IMR-90 (cell line): ENCODE data around the gene PPFIBP2. TPM values are rescaled to one million over a fixed set of nuclear protein-coding genes. Genes with fewer than 3 reads are reported as not detected.

Source experiments
- ATAC-seq: fragments of 200-7000 bp; cut with Tn5 transposase; 2 replicates; pipeline ENCODE4 v1.9.1; 2020; ENCODE audit warnings: low read depth, mild to moderate bottlenecking, moderate library complexity
- BruUV-seq: library from RNA; stranded (reverse); fragments of 400-500 nt; replicated peaks from 2 replicates; lab custom pipeline; 2021; lab: Mats Ljungman, UMichigan
- CTCF ChIA-PET: fragments of 300-600 bp; formaldehyde crosslinking; extraction: SDS; loops from one replicate; lab custom pipeline; 2021; ENCODE audit warnings: antibody characterized with exemption; lab: Yijun Ruan, JAX
- POLR2A ChIA-PET: fragments of 300-600 bp; sonication (Branson Sonifier 250); formaldehyde crosslinking; loops from one replicate; lab custom pipeline; 2022; ENCODE audit warnings: antibody characterized with exemption; ENCODE audit not compliant: unreplicated experiment; lab: Charles Lee
- DNase-seq: peaks from one replicate; pipeline ENCODE4 v3.0.0; 2013
- H2AFZ ChIP-seq: replicated peaks from 2 replicates; pipeline ENCODE3; 2013; ENCODE audit warnings: low read length, mild to moderate bottlenecking; ENCODE audit not compliant: poor library complexity
- H2AK5ac ChIP-seq: 2 replicates; pipeline ENCODE4 v1.6.1; 2013; ENCODE audit warnings: low read depth, low read length, inconsistent platforms
- H2AK9ac ChIP-seq: replicated peaks from 2 replicates; pipeline ENCODE3; 2013; ENCODE audit warnings: mild to moderate bottlenecking, low read depth, low read length, moderate library complexity; ENCODE audit not compliant: poor library complexity
- H2BK120ac ChIP-seq: 2 replicates; pipeline ENCODE4 v1.6.1; 2013; ENCODE audit warnings: low read depth, low read length, inconsistent platforms
- H2BK15ac ChIP-seq: 3 replicates; pipeline ENCODE4 v1.6.1; 2013; ENCODE audit warnings: low read depth, low read length, inconsistent platforms
- H2BK20ac ChIP-seq: 2 replicates; pipeline ENCODE4 v1.6.1; 2013; ENCODE audit warnings: low read depth, mild to moderate bottlenecking, inconsistent platforms, low read length, moderate library complexity
- H2BK5ac ChIP-seq: 2 replicates; pipeline ENCODE4 v1.6.1; 2013; ENCODE audit warnings: mild to moderate bottlenecking, low read depth, low read length, inconsistent platforms; ENCODE audit not compliant: poor library complexity, severe bottlenecking
- H3K14ac ChIP-seq: replicated peaks from 2 replicates; pipeline ENCODE4 v1.6.1; 2013; ENCODE audit warnings: low read depth, low read length, inconsistent platforms
- H3K18ac ChIP-seq: 2 replicates; pipeline ENCODE4 v1.6.1; 2013; ENCODE audit warnings: low read depth, low read length, control low read depth
- H3K23ac ChIP-seq: 2 replicates; pipeline ENCODE4 v1.6.1; 2013; ENCODE audit warnings: low read depth, low read length, inconsistent platforms
- H3K27ac ChIP-seq: 2 replicates; pipeline ENCODE4 v1.5.1; 2013; ENCODE audit warnings: mild to moderate bottlenecking, control low read depth, low read length; ENCODE audit not compliant: insufficient read depth
- H3K27me3 ChIP-seq: 2 replicates; pipeline ENCODE4 v1.6.1; 2013; ENCODE audit warnings: low read length; ENCODE audit not compliant: control insufficient read depth, insufficient read depth
- H3K36me3 ChIP-seq: 2 replicates; pipeline ENCODE4 v1.6.1; 2013; ENCODE audit warnings: low read length, mixed read lengths; ENCODE audit not compliant: control insufficient read depth, insufficient read depth
- H3K4ac ChIP-seq: 2 replicates; pipeline ENCODE4 v1.6.1; 2013; ENCODE audit warnings: low read depth, low read length, inconsistent platforms
- H3K4me1 ChIP-seq: 2 replicates; pipeline ENCODE4 v1.6.1; 2013; ENCODE audit warnings: low read length, mixed read lengths; ENCODE audit not compliant: control insufficient read depth, insufficient read depth
- H3K4me2 ChIP-seq: 2 replicates; pipeline ENCODE4 v1.6.1; 2013; ENCODE audit warnings: low read depth, mild to moderate bottlenecking, control low read depth, low read length, moderate library complexity
- H3K4me3 ChIP-seq: 2 replicates; pipeline ENCODE4 v1.5.1; 2013; ENCODE audit warnings: low read depth, mild to moderate bottlenecking, control low read depth, low read length, moderate library complexity; ENCODE audit not compliant: insufficient read depth
- H3K56ac ChIP-seq: 2 replicates; pipeline ENCODE4 v1.6.1; 2013; ENCODE audit warnings: low read length, inconsistent platforms; ENCODE audit not compliant: insufficient read depth; ENCODE audit errors: extremely low read depth
- H3K79me1 ChIP-seq, 2 experiments: 2 replicates each; pipeline ENCODE4 v1.6.1; 2013; ENCODE audit warnings: low read length in 2 of 2, inconsistent platforms in 1 of 2, low read depth in 1 of 2
- H3K9ac ChIP-seq: 2 replicates; pipeline ENCODE4 v1.6.1; 2013; ENCODE audit warnings: low read depth, low read length, control low read depth
- H3K9me1 ChIP-seq: 2 replicates; pipeline ENCODE4 v1.6.1; 2013; ENCODE audit warnings: low read length, inconsistent platforms; ENCODE audit not compliant: insufficient read depth
- H3K9me3 ChIP-seq: 2 replicates; pipeline ENCODE4 v1.6.1; 2013; ENCODE audit warnings: low read length; ENCODE audit not compliant: control insufficient read depth, insufficient read depth
- H4K20me1 ChIP-seq: 2 replicates; pipeline ENCODE4 v1.6.1; 2013; ENCODE audit warnings: low read length, inconsistent platforms; ENCODE audit not compliant: insufficient read depth
- H4K5ac ChIP-seq: 2 replicates; pipeline ENCODE4 v1.6.1; 2013; ENCODE audit warnings: mild to moderate bottlenecking, low read depth, low read length, control low read depth
- H4K8ac ChIP-seq, 2 experiments: 2 replicates each; pipeline ENCODE4 v1.6.1; 2013; ENCODE audit warnings: low read depth in 2 of 2, low read length in 2 of 2, control low read depth in 1 of 2, inconsistent platforms in 1 of 2
- H4K91ac ChIP-seq: 2 replicates; pipeline ENCODE4 v1.6.1; 2013; ENCODE audit warnings: low read depth, low read length, inconsistent platforms; ENCODE audit not compliant: insufficient read depth
- BHLHE40 ChIP-seq: fragments of 150-350 bp; IDR thresholded peaks from 2 replicates; pipeline ENCODE4 v1.6.1; 2016; ENCODE audit warnings: mild to moderate bottlenecking, low read depth, low read length
- CEBPB ChIP-seq: IDR thresholded peaks from 2 replicates; pipeline ENCODE4 v1.6.1; 2012; ENCODE audit warnings: low read depth, low read length, improper control_type of control experiment
- CHD1 ChIP-seq: IDR thresholded peaks from 2 replicates; pipeline ENCODE4 v1.6.1; 2012; ENCODE audit warnings: low read depth, low read length, improper control_type of control experiment
- CTCF ChIP-seq: conservative IDR thresholded peaks from 2 replicates; pipeline ENCODE4 v1.5.1; 2012; ENCODE audit warnings: mild to moderate bottlenecking, low read depth, low read length, improper control_type of control experiment
- ELK1 ChIP-seq: fragments of 150-350 bp; IDR thresholded peaks from 2 replicates; pipeline ENCODE4 v1.6.1; 2016; ENCODE audit warnings: low read depth, mild to moderate bottlenecking, low read length, moderate library complexity, borderline replicate concordance
- FOS ChIP-seq: fragments of 150-350 bp; IDR thresholded peaks from 2 replicates; pipeline ENCODE4 v1.6.1; 2016; ENCODE audit warnings: low read depth, low read length
- MAFK ChIP-seq: IDR thresholded peaks from 2 replicates; pipeline ENCODE4 v1.6.1; 2012; ENCODE audit warnings: low read depth, low read length, improper control_type of control experiment
- MAZ ChIP-seq: IDR thresholded peaks from 2 replicates; pipeline ENCODE4 v1.6.1; 2012; ENCODE audit warnings: low read depth, mild to moderate bottlenecking, low read length, improper control_type of control experiment, moderate library complexity, borderline replicate concordance
- MXI1 ChIP-seq: IDR thresholded peaks from 2 replicates; pipeline ENCODE4 v1.6.1; 2012; ENCODE audit warnings: low read depth, mild to moderate bottlenecking, low read length, moderate library complexity, borderline replicate concordance
- NFE2L2 ChIP-seq: fragments of 150-350 bp; IDR thresholded peaks from 2 replicates; pipeline ENCODE4 v1.6.1; 2016; ENCODE audit warnings: low read depth, mild to moderate bottlenecking, low read length
- POLR2A ChIP-seq: IDR thresholded peaks from 2 replicates; pipeline ENCODE4 v1.6.1; 2012; ENCODE audit warnings: mild to moderate bottlenecking, low read depth, low read length
- RAD21 ChIP-seq: IDR thresholded peaks from 2 replicates; pipeline ENCODE4 v1.6.1; 2012; ENCODE audit warnings: low read length, improper control_type of control experiment
- RCOR1 ChIP-seq: IDR thresholded peaks from 2 replicates; pipeline ENCODE4 v1.6.1; 2012; ENCODE audit warnings: mild to moderate bottlenecking, low read length, improper control_type of control experiment; ENCODE audit not compliant: insufficient replicate concordance
- RFX5 ChIP-seq: IDR thresholded peaks from 2 replicates; pipeline ENCODE4 v1.8.0; 2012; ENCODE audit warnings: low read depth, mild to moderate bottlenecking, low read length, moderate library complexity
- SMC3 ChIP-seq: fragments of 150-350 bp; IDR thresholded peaks from 2 replicates; pipeline ENCODE4 v1.6.1; 2016; ENCODE audit warnings: low read depth, mild to moderate bottlenecking, antibody characterized with exemption, low read length, moderate library complexity
- USF2 ChIP-seq: fragments of 150-350 bp; IDR thresholded peaks from 2 replicates; pipeline ENCODE4 v1.6.1; 2017; ENCODE audit warnings: mild to moderate bottlenecking, antibody characterized with exemption, low read length, low read depth
- WGBS, 2 experiments: methylation state at CpG; one replicate each; pipeline versions ENCODE4 v1.1.5 to v1.1.7; 2013; ENCODE audit warnings: missing lambda C conversion rate in 2 of 2; ENCODE audit not compliant: insufficient read length in 1 of 2; ENCODE audit errors: extremely low coverage in 2 of 2; 5-methylcytosine and 5-hydroxymethylcytosine counted together
- dilution Hi-C: fragments of 300-500 bp; cut with HindIII; formaldehyde crosslinking; loops from one replicate; pipeline ENCODE4 v1.14.3; 2018; ENCODE audit warnings: low sequenced_read_pairs; ENCODE audit not compliant: unreplicated experiment
- in situ Hi-C: fragments of 300-500 bp; cut with MboI; formaldehyde crosslinking; loops from 3 replicates; pipeline ENCODE4 v1.14.3; 2019; ENCODE audit warnings: low sequenced_read_pairs, inconsistent platforms, mixed read lengths
- intact Hi-C: fragments of 100-400 bp; cut with micrococcal nuclease; formaldehyde crosslinking; loops from 2 replicates; pipeline ENCODE4 v1.10.0; 2022
- polyA plus RNA-seq, 3 experiments: library from polyadenylated mRNA; depleted of rRNA; stranded (reverse); fragments of >200 nt; gene quantifications; 2 replicates each; pipeline ENCODE4 v1.2.3, GENCODE V29; 2012; ENCODE audit warnings: low replicate concordance in 1 of 3
- total RNA-seq: library from RNA; depleted of rRNA; stranded (reverse); fragments of >200 nt; gene quantifications from 2 replicates; pipeline ENCODE4 v1.2.3, GENCODE V29; 2012

PPFIBP2 gene
- total and polyA plus RNA-seq, 2 of the 4 experiments (the other 2 are of a cell fraction) = 6.0 to 11.8 TPM

- Histone ChIP-seq H3K27ac (no peak overlapping the region), H4K20me1 (no peaks in the 10 kb centered on the region), H3K9me1 (no peaks in the 10 kb centered on the region; the same call in 1 of the 2 replicates), H3K36me3 (no peaks in the 10 kb centered on the region), H4K8ac (no peak overlapping the region), H2AFZ (no peak overlapping the region), H2BK20ac (no peak overlapping the region), H3K4ac (no peak overlapping the region), H3K23ac (no peak overlapping the region), H3K9me3 (no peaks in the 10 kb centered on the region), H4K5ac (no peak overlapping the region), H2AK5ac (no peak overlapping the region), H2BK5ac (no peak overlapping the region), H3K27me3 (peaks cover 2% of the 10 kb centered on the region; the same call in 1 of the 2 replicates), H3K9ac (no peak overlapping the region), H3K4me3 (no peak overlapping the region), H3K14ac (no peak overlapping the region), H2AK9ac (no peak overlapping the region), H3K4me1 (no peaks in the 10 kb centered on the region), H3K4me2 (no peak overlapping the region), H2BK120ac (no peak overlapping the region), H2BK15ac (no peak overlapping the region), H3K56ac (no peak overlapping the region), H3K18ac (no peak overlapping the region), H4K91ac (no peak overlapping the region), H3K79me1 (no peaks in the 10 kb centered on the region)
- no peak for ATAC-seq
- TF ChIP-seq BHLHE40 (no peak), RFX5 (no peak), CEBPB (no peak), CHD1 (no peak), MXI1 (no peak), MAZ (no peak), FOS (no peak), SMC3 (no peak), RAD21 (no peak), POLR2A (no peak), CTCF (no peak), MAFK (no peak), USF2 (no peak), NFE2L2 (no peak), RCOR1 (no peak), ELK1 (no peak)
- ChIA-PET CTCF (no interaction called here), POLR2A (no interaction called here)
- intact Hi-C loops (no loop called here), dilution Hi-C loops (no loop called here), in situ Hi-C loops (no loop called here)
- DNase-seq = no peak
- no TSS peak for BruUV-seq
- WGBS, 2 experiments = no CpG with 5 or more reads among the region's 3 CpGs
Measured at GRCh38 chr11:7621090-7621489, 107.3 kb downstream of the PPFIBP2 start.
